Measurements from ENCODE around the gene TNFAIP2. TPM values are rescaled to one million over a fixed set of nuclear protein-coding genes. Genes with fewer than 3 reads are reported as not detected.

Gene TNFAIP2
- total and polyA plus RNA-seq, 9 of the 15 experiments (the other 6 are each of a cell fraction or from before 2014, with no cell fraction given), result 22.6 to 68.6 (median 44.6) TPM

- DNase-seq (ENCODE audit: extremely low read depth in 1 of 4, low spot score in 3 of 4), result peak; percentile 71 to 78 (median 73)
- peaks cover 40% of the 10 kb centered on the region; the same call in 2 of the 3 replicates for H3K36me3 ChIP-seq (ENCODE audit: control insufficient read depth, insufficient read depth, low read length)
- H4K20me1 ChIP-seq (replicated peaks; ENCODE audit: control insufficient read depth, insufficient read depth, low read length), result no peaks in the 10 kb centered on the region
- H3K79me2 ChIP-seq (ENCODE audit: control insufficient read depth, insufficient read depth, low read length), result no peaks in the 10 kb centered on the region
- ChIA-PET CTCF (ENCODE audit: low intra/inter-chr PET ratio) (no interaction called here), POLR2A (interaction anchor here (0.6 to 3.0 kb wide), 9 partner anchors 10 to 209 kb away, joined by 3 to 15 read pairs (median 4); partner anchors contain the start of gene EIF5)
- no peaks in the 10 kb centered on the region for H3K9me1 ChIP-seq (ENCODE audit: control insufficient read depth, insufficient read depth, low read length)
- H3K27ac ChIP-seq (ENCODE audit: extremely low read depth, low read depth, low read length), result peak overlapping the region; percentile 82
- TSS peak; percentile 41 for BruUV-seq (replicated peaks)
- peak overlapping the region; percentile 87 for H2AFZ ChIP-seq (ENCODE audit: low read depth, low read length)
- H3K4me2 ChIP-seq (ENCODE audit: insufficient read depth, low read length), result peak overlapping the region; percentile 54
- peak; percentile 91 for FAIRE-seq
- WGBS (ENCODE audit: insufficient coverage, low coverage, missing lambda C conversion rate), result 17% methylated on average over 18 of the region's 20 CpGs
- H3K9ac ChIP-seq (ENCODE audit: insufficient read depth in 1 of 2, low read depth in 2 of 2, low read length in 2 of 2), result peak overlapping the region; percentile 73 to 81; a peak in 3 of 4 replicates
- intact Hi-C loops (cut with micrococcal nuclease) (no loop called here), in situ Hi-C loops (cut with MboI) (no loop called here)
- H3K4me1 ChIP-seq (replicated peaks in 1 of 2; ENCODE audit: control insufficient read depth in 2 of 2, insufficient read depth in 2 of 2, low read length in 2 of 2), result peaks cover 21 to 42% of the 10 kb centered on the region in 2 experiments; a peak in 4 of 5 replicates
- H3K9me3 ChIP-seq (replicated peaks; ENCODE audit: control insufficient read depth, insufficient read depth, low read depth, low read length), result no peaks in the 10 kb centered on the region
- H3K4me3 ChIP-seq, result no peak overlapping the region
- ATAC-seq, result peak; percentile 93
- no peaks in the 10 kb centered on the region for H3K27me3 ChIP-seq (ENCODE audit: control insufficient read depth in 2 of 2, insufficient read depth in 2 of 2, low read length in 2 of 2)
- TF ChIP-seq CREBBP (IDR thresholded peaks at IDR 0.05; ENCODE audit: low read depth, low read length), result no peak
- TF ChIP-seq BCOR (IDR thresholded peaks at IDR 0.05), result peak; percentile 47; the same call in 1 of the 2 replicates
- TF ChIP-seq TFE3 (CRISPR knock-in tag; IDR thresholded peaks at IDR 0.05), result no peak
- TF ChIP-seq RREB1 (CRISPR knock-in tag; IDR thresholded peaks at IDR 0.05), result no peak
- no peak for TF ChIP-seq ATF6 (CRISPR knock-in tag; IDR thresholded peaks at IDR 0.05)
- TF ChIP-seq TRIM24 (IDR thresholded peaks at IDR 0.05), result no peak
- no peak for TF ChIP-seq ZNF778 (CRISPR knock-in tag; IDR thresholded peaks at IDR 0.05)
- TF ChIP-seq ZNF408 (CRISPR knock-in tag; IDR thresholded peaks at IDR 0.05; ENCODE audit: low read depth), result no peak
- TF ChIP-seq SMARCA5 (IDR thresholded peaks at IDR 0.05), result 0 out of 2 replicates have a peak, but pooled peaks have one; percentile 13
- 0 out of 2 replicates have a peak, but pooled peaks have one; percentile 53 for TF ChIP-seq DMBX1 (CRISPR knock-in tag; IDR thresholded peaks at IDR 0.05; ENCODE audit: borderline replicate concordance)
- peak in 1 of 2 experiments; percentile 55; a peak in 2 of 4 replicates for TF ChIP-seq HDAC1 (IDR thresholded peaks at IDR 0.05)
- no peak for TF ChIP-seq ZNF561 (CRISPR knock-in tag; conservative IDR thresholded peaks at IDR 0.05)
These were observed 13.4 kb downstream of the TNFAIP2 start for GRCh38 chr14:103136388-103137271.

Measured in K562 (cell line).